ENCODE results near the gene TMED4.
"Not testable (repeated sequence)": the region's sequence is repeated elsewhere in the genome, so short reads cannot be mapped to it uniquely, and the experiment has no call there.

TMED4 gene

GRCh38 chr7:44599222-44599621, 17.2 kb upstream of the TMED4 start:
- Histone ChIP-seq H3K27ac (ENCODE audit: low read length) (no peak overlapping the region), H3K36me3 (replicated peaks; ENCODE audit: low read depth, low read length) (no peaks in the 10 kb centered on the region), H3K4me2 (ENCODE audit: low read length) (no peak overlapping the region), H3K4me3 (ENCODE audit: low read length) (no peak overlapping the region), H4K20me1 (ENCODE audit: insufficient read depth, low read length) (no peaks in the 10 kb centered on the region), H2AFZ (ENCODE audit: low read depth, low read length) (no peak overlapping the region), H3K9ac (ENCODE audit: low read length) (no peak overlapping the region), H3K27me3 (ENCODE audit: low read depth, low read length) (0 out of 2 replicates have a peak, but pooled peaks cover 2% of the 10 kb centered on the region), H3K9me3 (ENCODE audit: insufficient read depth, low read length) (no peaks in the 10 kb centered on the region), H3K79me2 (ENCODE audit: low read length) (no peaks in the 10 kb centered on the region), H3K4me1 (ENCODE audit: low read length) (no peaks in the 10 kb centered on the region)
- TF ChIP-seq EZH2phosphoT487 (IDR thresholded peaks at IDR 0.05; ENCODE audit: low read depth): no peak
- TF ChIP-seq, protein P1, sequence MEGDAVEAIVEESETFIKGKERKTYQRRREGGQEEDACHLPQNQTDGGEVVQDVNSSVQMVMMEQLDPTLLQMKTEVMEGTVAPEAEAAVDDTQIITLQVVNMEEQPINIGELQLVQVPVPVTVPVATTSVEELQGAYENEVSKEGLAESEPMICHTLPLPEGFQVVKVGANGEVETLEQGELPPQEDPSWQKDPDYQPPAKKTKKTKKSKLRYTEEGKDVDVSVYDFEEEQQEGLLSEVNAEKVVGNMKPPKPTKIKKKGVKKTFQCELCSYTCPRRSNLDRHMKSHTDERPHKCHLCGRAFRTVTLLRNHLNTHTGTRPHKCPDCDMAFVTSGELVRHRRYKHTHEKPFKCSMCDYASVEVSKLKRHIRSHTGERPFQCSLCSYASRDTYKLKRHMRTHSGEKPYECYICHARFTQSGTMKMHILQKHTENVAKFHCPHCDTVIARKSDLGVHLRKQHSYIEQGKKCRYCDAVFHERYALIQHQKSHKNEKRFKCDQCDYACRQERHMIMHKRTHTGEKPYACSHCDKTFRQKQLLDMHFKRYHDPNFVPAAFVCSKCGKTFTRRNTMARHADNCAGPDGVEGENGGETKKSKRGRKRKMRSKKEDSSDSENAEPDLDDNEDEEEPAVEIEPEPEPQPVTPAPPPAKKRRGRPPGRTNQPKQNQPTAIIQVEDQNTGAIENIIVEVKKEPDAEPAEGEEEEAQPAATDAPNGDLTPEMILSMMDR (IDR thresholded peaks at IDR 0.05; ENCODE audit: low read depth, low read length): no peak

DNA sequence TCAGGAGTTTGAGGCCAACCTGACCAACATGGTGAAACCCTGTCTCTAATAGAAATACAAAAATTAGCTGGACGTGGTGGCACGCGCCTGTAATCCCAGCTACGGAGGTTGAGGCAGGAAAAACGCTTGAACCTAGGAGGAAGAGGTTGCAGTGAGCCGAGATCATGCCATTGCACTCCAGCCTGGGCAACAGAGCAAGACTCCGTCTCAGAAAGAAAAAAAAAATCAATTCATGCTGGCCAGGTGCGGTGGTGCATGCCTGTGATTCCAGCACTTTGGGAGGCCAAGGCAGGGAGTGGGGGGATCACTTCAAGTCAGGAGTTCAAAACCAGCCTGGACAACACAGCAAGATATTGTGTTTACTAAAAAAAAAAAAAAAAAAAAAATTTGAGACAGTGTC, 15.2 kb upstream of the TMED4 start:
- H3K79me2 ChIP-seq (ENCODE audit: low read length); H3K27ac ChIP-seq (ENCODE audit: low read length); H3K4me2 ChIP-seq (ENCODE audit: low read length); H3K4me1 ChIP-seq (ENCODE audit: low read length); H3K27me3 ChIP-seq (ENCODE audit: low read depth, low read length); H4K20me1 ChIP-seq (ENCODE audit: insufficient read depth, low read length); H2AFZ ChIP-seq (ENCODE audit: low read depth, low read length); H3K9me3 ChIP-seq (ENCODE audit: insufficient read depth, low read length); H3K4me3 ChIP-seq (ENCODE audit: low read length); H3K9ac ChIP-seq (ENCODE audit: low read length); H3K36me3 ChIP-seq (replicated peaks; ENCODE audit: low read depth, low read length): not testable (repeated sequence)

DNA sequence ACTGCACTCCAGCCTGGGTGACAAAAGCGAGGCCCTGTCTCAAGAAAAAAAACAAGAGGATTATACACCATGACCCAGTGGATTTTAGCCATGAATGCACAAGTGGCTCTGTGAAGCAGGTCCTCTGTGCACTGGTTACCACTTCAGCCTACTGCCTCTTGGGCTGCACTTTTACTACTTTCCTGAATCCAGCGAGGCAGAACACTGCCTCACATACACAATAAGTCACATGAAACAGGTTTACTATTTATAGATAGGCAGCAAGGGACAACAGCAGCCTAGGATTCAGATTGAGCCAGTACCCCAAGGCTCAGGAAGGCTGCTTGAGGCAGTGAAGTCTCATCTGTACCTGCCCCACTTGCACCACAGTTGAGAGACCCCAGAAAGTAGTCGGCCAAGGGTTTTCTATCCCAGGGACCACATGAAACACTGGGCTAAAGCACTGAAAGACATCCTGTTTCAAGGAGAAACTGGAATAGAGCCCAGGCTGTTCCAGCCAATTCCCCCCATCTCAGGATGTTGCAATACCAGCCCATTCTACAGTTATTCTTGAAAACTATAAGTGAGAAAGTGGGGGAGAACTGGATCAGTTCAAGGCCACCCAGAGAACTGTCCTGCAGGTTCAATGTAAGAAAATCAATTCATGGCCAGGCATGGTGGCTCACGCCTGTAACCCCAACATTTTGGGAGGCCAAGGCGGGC, 14.1 kb upstream of the TMED4 start:
- Histone ChIP-seq H3K9me3 (ENCODE audit: insufficient read depth, low read length) (no peaks in the 10 kb centered on the region), H3K27ac (ENCODE audit: low read length) (no peak overlapping the region), H3K4me1 (ENCODE audit: low read length) (no peaks in the 10 kb centered on the region), H4K20me1 (ENCODE audit: insufficient read depth, low read length) (no peaks in the 10 kb centered on the region), H3K36me3 (replicated peaks; ENCODE audit: low read depth, low read length) (no peaks in the 10 kb centered on the region), H3K4me3 (ENCODE audit: low read length) (no peak overlapping the region), H3K79me2 (ENCODE audit: low read length) (no peaks in the 10 kb centered on the region), H3K4me2 (ENCODE audit: low read length) (no peak overlapping the region), H2AFZ (ENCODE audit: low read depth, low read length) (no peak overlapping the region), H3K27me3 (ENCODE audit: low read depth, low read length) (no peaks in the 10 kb centered on the region), H3K9ac (ENCODE audit: low read length) (no peak overlapping the region)
- TF ChIP-seq EZH2phosphoT487 (IDR thresholded peaks at IDR 0.05; ENCODE audit: low read depth): no peak
- TF ChIP-seq, protein P1 (IDR thresholded peaks at IDR 0.05; ENCODE audit: low read depth, low read length): no peak

DNA sequence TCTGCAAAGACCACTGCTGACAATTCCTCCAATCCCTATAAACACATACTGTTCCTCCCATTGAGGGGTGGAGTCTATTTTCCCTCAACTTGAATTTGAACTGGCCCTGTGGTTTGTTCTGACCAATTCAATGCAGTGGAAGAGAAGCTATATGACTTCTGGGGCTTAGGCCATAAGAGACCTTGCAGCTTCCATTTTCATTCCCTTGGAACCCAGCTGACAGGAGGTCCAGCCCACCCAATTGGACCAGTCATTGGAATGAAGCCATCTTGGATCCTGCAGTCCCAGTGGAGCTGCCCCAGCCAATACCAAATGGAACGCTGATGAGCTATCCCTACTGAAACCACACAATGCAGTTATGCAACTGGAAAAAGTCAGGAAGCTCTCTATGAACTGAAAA, 8.9 kb upstream of the TMED4 start:
- peaks cover 5% of the 10 kb centered on the region for H3K4me1 ChIP-seq (ENCODE audit: low read length)
- H3K27me3 ChIP-seq (ENCODE audit: low read depth, low read length): no peaks in the 10 kb centered on the region
- H3K79me2 ChIP-seq (ENCODE audit: low read length): no peaks in the 10 kb centered on the region
- H3K4me2 ChIP-seq (ENCODE audit: low read length): no peak overlapping the region
- H3K27ac ChIP-seq (ENCODE audit: low read length): no peak overlapping the region
- H2AFZ ChIP-seq (ENCODE audit: low read depth, low read length): no peak overlapping the region
- no peak overlapping the region for H3K4me3 ChIP-seq (ENCODE audit: low read length)
- no peak overlapping the region for H3K9ac ChIP-seq (ENCODE audit: low read length)
- no peaks in the 10 kb centered on the region for H3K36me3 ChIP-seq (replicated peaks; ENCODE audit: low read depth, low read length)
- TF ChIP-seq, protein P1 (IDR thresholded peaks at IDR 0.05; ENCODE audit: low read depth, low read length): no peak
- TF ChIP-seq EZH2phosphoT487 (IDR thresholded peaks at IDR 0.05; ENCODE audit: low read depth): no peak
- no peaks in the 10 kb centered on the region for H4K20me1 ChIP-seq (ENCODE audit: insufficient read depth, low read length)
- H3K9me3 ChIP-seq (ENCODE audit: insufficient read depth, low read length): no peaks in the 10 kb centered on the region

Measured in OCI-LY3 (cell line).